Tracheal epithelial cell (primary cell): ENCODE data around the gene HEBP1. TPM values are rescaled to one million over a fixed set of nuclear protein-coding genes. Genes with fewer than 3 reads are reported as not detected.

ENCODE experiments used
- total RNA-seq: library from RNA; depleted of rRNA; stranded (reverse); fragments of >200 nt; gene quantifications from 2 replicates; pipeline ENCODE4 v1.2.1, GENCODE V29; 2014

HEBP1 gene
- total RNA-seq = 5.3 and 6.6 TPM in 2 replicates

DNA sequence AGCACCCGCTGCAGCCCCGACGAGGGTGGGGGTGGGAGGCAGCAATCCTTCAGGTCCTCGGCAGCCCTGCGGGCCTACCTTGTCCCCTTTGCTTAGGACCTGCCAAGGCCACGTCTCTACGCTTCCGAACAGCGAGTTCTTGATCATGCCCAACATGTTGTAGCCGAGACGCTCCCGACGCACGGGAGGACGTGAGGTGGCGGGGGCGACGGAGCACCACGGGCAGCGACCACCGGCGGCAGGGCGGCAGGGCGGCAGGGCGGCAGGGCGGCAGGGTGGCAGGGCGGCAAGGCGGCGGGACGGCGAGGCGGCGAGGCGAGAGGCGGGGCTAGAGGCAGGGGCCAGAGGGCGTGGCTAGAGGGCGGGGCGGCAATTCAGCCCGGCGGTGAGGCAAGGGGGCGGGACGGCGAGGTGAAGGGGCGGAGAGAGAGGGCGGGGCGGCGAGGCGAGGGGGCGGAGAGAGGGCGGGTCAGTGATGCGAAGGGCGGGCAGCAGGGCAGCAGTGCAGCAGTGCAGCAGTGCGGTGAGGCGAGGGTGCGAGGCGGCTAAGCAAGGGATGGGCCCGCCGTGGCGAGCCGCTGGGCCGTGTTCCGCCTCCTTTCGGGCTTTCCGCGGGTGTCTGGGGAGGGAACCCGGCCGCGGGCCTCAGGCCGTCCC, at the start of gene HEBP1:
HEBP1 (minus strand) TSS at position 307 of the 657 bp plus-strand sequence; CDS start at position 156, 151 bp downstream.

GRCh38 chr12:13044002-13044905, 44.2 kb upstream of the HEBP1 start, which contains the start of gene FAM234B:
TSS of gene FAM234B (plus strand) at chr12:13044381. CDS start at chr12:13044404, 23 bp downstream.

GRCh38 chr12:12952036-12952435, 48.0 kb downstream of the HEBP1 start, which contains the start of gene GPRC5D:
TSS of gene GPRC5D (minus strand) at chr12:12952170. CDS start at chr12:12950384, 1,786 bp downstream.

Other genes starting within 250 kb of the HEBP1 start
- gene APOLD1, start 214.6 kb downstream of the HEBP1 start, total RNA-seq = 2.4 and 3.8 TPM in 2 replicates
- gene DDX47, start 186.9 kb downstream of the HEBP1 start, total RNA-seq = 72.7 and 110 TPM in 2 replicates
- gene GPRC5A, start 108.7 kb downstream of the HEBP1 start, total RNA-seq = 6.6 and 83.6 TPM in 2 replicates
- not detected in 2 replicates for gene GPRC5D, start 48.1 kb downstream of the HEBP1 start, total RNA-seq
- 5.1 and 5.8 TPM in 2 replicates for gene FAM234B, start 44.1 kb upstream of the HEBP1 start, total RNA-seq
- 0.24 TPM in 1 of 2 replicates, not detected in the other for gene GSG1, start 103.4 kb upstream of the HEBP1 start, total RNA-seq
- gene EMP1, start 196.5 kb upstream of the HEBP1 start, total RNA-seq = 13.4 and 30.6 TPM in 2 replicates